ENCODE results near the gene VAX1. TPM values are rescaled to one million over a fixed set of nuclear protein-coding genes. Genes with fewer than 3 reads are reported as not detected.

VAX1 gene
- total RNA-seq, 2 donors from 2014 or later: not detected

DNA sequence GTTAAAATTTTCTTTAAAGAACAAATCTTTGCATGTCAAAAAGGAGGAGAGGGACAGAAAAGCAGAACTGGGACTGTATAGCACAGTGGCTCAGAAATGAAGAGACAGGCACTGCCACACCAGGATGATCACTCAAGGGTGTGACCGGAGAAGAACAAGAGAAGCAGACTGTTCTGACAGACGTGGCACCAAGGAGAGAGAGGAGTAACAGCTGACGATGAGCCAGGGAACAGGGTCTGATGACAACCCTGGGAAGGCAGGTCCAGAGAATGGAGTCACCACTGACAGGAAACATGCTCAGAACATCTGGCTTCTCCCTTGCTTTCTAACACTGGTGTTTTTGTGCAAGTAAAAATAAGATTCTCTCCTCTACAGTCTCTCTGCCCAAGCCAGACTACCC lies 14.6 kb upstream of the VAX1 start:
- Histone ChIP-seq H3K27ac (no peak overlapping the region), H3K4me3 (no peak overlapping the region), H3K4me1 (replicated peaks) (no peaks in the 10 kb centered on the region), H3K27me3 (replicated peaks; ENCODE audit: insufficient read depth) (peaks cover 10% of the 10 kb centered on the region), H3K36me3 (no peaks in the 10 kb centered on the region), H3K9me3 (no peaks in the 10 kb centered on the region)
- no peak for DNase-seq (ENCODE audit: low spot score)
- TF ChIP-seq POLR2A (IDR thresholded peaks at IDR 0.05) (no peak), POLR2AphosphoS5 (IDR thresholded peaks at IDR 0.05) (no peak)
- TF ChIP-seq, protein P1, sequence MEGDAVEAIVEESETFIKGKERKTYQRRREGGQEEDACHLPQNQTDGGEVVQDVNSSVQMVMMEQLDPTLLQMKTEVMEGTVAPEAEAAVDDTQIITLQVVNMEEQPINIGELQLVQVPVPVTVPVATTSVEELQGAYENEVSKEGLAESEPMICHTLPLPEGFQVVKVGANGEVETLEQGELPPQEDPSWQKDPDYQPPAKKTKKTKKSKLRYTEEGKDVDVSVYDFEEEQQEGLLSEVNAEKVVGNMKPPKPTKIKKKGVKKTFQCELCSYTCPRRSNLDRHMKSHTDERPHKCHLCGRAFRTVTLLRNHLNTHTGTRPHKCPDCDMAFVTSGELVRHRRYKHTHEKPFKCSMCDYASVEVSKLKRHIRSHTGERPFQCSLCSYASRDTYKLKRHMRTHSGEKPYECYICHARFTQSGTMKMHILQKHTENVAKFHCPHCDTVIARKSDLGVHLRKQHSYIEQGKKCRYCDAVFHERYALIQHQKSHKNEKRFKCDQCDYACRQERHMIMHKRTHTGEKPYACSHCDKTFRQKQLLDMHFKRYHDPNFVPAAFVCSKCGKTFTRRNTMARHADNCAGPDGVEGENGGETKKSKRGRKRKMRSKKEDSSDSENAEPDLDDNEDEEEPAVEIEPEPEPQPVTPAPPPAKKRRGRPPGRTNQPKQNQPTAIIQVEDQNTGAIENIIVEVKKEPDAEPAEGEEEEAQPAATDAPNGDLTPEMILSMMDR (IDR thresholded peaks at IDR 0.05): no peak
- intact Hi-C loops (cut with DNase I): no loop called here
- WGBS: 32% methylated on average over 3 of the region's 3 CpGs

DNA sequence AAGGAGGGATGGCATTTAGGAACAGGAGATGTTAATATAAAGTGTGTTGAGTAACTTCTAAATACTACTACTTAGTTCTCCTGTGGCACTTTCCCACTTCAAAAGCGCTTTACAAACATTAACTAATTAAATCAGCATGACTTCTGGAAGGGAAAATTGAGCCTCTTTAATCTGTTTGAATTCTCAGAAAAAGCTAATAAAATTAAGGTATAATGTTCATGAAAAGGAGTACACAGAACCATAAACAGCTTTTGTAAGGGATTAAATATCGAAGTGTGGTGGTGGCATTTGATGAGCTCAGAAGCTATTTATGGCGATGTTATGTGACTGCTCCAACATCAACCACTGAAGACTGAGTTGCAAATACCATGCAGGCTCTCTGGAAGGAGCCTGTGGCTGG lies 10.2 kb upstream of the VAX1 start:
- intact Hi-C loops (cut with DNase I): no loop called here
- WGBS: 71% methylated on average over 3 of the region's 3 CpGs
- H3K9me3 ChIP-seq: no peaks in the 10 kb centered on the region
- H3K4me3 ChIP-seq: no peak overlapping the region
- H3K27ac ChIP-seq: no peak overlapping the region
- TF ChIP-seq, protein P1 (IDR thresholded peaks at IDR 0.05): no peak
- no peaks in the 10 kb centered on the region for H3K27me3 ChIP-seq (replicated peaks; ENCODE audit: insufficient read depth)
- DNase-seq (ENCODE audit: low spot score): no peak
- H3K36me3 ChIP-seq: no peaks in the 10 kb centered on the region
- no peaks in the 10 kb centered on the region for H3K4me1 ChIP-seq (replicated peaks)

DNA sequence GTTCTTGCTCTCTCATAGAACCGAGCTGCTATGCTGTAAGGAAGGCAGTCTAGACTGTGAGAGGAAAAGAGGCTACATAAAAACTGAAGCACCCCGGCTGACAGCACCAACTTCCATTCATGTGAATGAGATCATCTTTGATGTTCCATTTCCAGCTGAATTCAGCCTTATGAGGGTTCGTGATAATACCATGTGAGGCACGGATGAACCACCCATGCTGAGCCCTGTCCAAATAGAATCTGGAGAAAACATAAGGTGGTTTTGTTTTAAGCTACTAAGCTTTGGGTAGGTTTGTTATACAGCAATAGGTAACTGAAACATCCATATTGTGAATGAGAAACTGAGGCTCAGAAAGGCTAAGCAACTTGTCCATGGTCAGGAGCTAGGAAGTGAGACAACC lies 6.9 kb upstream of the VAX1 start:
- no peak for TF ChIP-seq POLR2AphosphoS5 (IDR thresholded peaks at IDR 0.05)
- TF ChIP-seq, protein P1 (IDR thresholded peaks at IDR 0.05): no peak
- no peak for TF ChIP-seq POLR2A (IDR thresholded peaks at IDR 0.05)
- no peak overlapping the region for H3K27ac ChIP-seq
- H3K27me3 ChIP-seq (replicated peaks; ENCODE audit: insufficient read depth): peaks cover 13% of the 10 kb centered on the region
- intact Hi-C loops (cut with DNase I): no loop called here
- H3K9me3 ChIP-seq: no peaks in the 10 kb centered on the region
- DNase-seq (ENCODE audit: low spot score): no peak
- 69% methylated on average over 4 of the region's 4 CpGs for whole genome bisulfite sequencing
- H3K36me3 ChIP-seq: no peaks in the 10 kb centered on the region
- no peak overlapping the region for H3K4me3 ChIP-seq
- H3K4me1 ChIP-seq (replicated peaks): no peaks in the 10 kb centered on the region

DNA sequence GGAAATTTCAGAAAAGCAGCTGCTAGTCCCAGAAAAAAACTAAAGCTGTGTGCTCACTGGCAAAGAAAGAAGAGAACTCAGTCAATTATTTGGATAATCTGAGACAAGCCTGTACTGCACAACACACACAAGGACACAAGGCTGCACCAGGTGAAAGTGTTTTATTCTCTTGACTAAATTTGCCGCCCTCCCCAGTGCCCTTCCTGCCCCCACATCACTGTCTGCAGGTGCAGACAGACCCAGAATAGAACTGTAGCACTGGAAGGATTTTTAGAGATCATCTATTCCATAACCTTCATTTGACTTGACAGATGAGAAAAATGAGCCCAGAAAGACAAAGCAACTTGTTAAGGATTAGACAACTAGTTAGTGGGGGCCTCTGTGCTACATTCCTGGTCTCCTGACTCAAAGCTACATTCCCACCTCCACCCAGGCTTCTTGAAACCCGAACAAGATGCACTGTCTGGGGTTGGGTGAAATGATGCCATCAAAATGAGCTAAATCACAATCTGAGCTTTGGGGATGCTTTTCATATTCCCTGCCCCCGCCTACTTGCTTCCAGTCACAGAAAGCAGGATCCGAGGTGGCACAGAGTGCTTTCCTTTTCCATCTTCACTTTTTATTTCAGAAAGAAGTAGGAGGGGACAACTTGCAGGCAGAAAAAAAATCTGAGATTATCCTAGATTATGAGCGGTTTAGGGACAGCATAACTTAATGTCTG lies 5.2 kb upstream of the VAX1 start:
- no peak for DNase-seq (ENCODE audit: low spot score)
- Histone ChIP-seq H3K36me3 (no peaks in the 10 kb centered on the region), H3K4me1 (replicated peaks) (no peaks in the 10 kb centered on the region), H3K4me3 (no peak overlapping the region), H3K9me3 (no peaks in the 10 kb centered on the region), H3K27ac (no peak overlapping the region), H3K27me3 (replicated peaks; ENCODE audit: insufficient read depth) (peaks cover 28% of the 10 kb centered on the region)
- 55% methylated on average over 5 of the region's 5 CpGs for WGBS
- TF ChIP-seq POLR2AphosphoS5 (IDR thresholded peaks at IDR 0.05) (no peak), POLR2A (IDR thresholded peaks at IDR 0.05) (no peak)
- TF ChIP-seq, protein P1 (IDR thresholded peaks at IDR 0.05): no peak
- intact Hi-C loops (cut with DNase I): no loop called here

DNA sequence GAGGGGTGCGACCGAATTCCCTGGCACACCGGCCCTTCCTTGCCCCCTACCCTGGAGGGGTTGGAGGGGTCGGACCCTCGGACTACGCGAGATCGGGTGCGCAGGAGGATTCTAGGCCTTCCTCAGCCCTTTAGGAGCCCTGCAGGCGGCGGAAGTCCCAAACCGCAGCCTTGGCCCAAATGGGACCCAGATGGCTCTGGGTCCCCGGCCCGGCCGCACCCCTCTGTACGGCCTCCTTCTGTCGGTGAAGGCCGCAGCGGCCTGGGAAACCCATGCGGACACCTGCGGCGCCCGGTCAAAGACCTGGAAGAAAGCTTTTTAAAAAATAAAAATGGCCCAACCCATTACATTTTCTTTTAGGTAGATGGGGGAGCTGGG lies 2.4 kb upstream of the VAX1 start:
- 16% methylated on average over 21 of the region's 23 CpGs for WGBS
- peaks cover 55% of the 10 kb centered on the region for H3K27me3 ChIP-seq (replicated peaks; ENCODE audit: insufficient read depth)
- TF ChIP-seq, protein P1 (IDR thresholded peaks at IDR 0.05): no peak
- no peak for TF ChIP-seq POLR2AphosphoS5 (IDR thresholded peaks at IDR 0.05)
- no peak for TF ChIP-seq POLR2A (IDR thresholded peaks at IDR 0.05)

More for the DNA sequence above, 2.4 kb upstream of the VAX1 start:
- intact Hi-C loops (cut with DNase I): no loop called here
- no peaks in the 10 kb centered on the region for H3K9me3 ChIP-seq
- no peaks in the 10 kb centered on the region for H3K4me1 ChIP-seq (replicated peaks)
- H3K36me3 ChIP-seq: no peaks in the 10 kb centered on the region
- no peak overlapping the region for H3K27ac ChIP-seq
- no peak for DNase-seq (ENCODE audit: low spot score)
- no peak overlapping the region for H3K4me3 ChIP-seq

All from prostate gland (tissue), 2 donors.